ENCODE data around the gene MSX2. TPM values are rescaled to one million over a fixed set of nuclear protein-coding genes. Genes with fewer than 3 reads are reported as not detected.

Gene MSX2
- total RNA-seq, 1 experiment from 2014 or later: not detected

DNA sequence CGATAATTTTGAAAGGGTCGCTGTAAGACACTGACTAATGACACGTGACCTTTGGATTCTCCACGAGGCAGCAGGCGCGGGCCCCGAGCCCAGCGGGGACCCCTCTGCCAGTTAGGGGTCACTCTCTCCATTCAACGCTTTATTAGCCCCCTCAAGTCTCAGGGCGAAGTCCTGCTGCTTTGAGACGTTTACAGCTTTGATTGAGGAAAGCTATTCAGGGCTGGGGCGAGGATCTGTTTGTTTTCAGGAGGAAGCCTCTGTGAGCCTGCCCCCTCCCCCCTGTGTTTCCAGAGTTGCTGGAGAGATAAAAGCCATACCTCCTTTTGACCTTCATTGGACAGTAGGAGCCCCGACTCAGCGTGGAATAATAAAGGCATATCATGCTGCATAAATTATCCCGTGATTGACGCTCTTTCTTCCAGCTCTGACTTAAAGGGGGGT is 31.4 kb upstream of the MSX2 start:
- Histone ChIP-seq H3K27ac (ENCODE audit: low read depth, low read length, poor library complexity, severe bottlenecking) (no peak overlapping the region), H3K36me3 (ENCODE audit: insufficient read depth, low read length, poor library complexity, severe bottlenecking) (no peaks in the 10 kb centered on the region), H3K4me1 (ENCODE audit: insufficient read depth, low read length, poor library complexity, severe bottlenecking) (no peaks in the 10 kb centered on the region), H3K9me3 (ENCODE audit: low read depth, low read length, poor library complexity, severe bottlenecking) (no peaks in the 10 kb centered on the region), H3K27me3 (replicated peaks; ENCODE audit: insufficient read depth, low read depth, low read length, poor library complexity) (peaks cover 66% of the 10 kb centered on the region), H3K4me3 (ENCODE audit: low read depth, low read length, poor library complexity, severe bottlenecking) (no peak overlapping the region)
- DNase-seq (ENCODE audit: low spot score): no peak
- ChIA-PET POLR2A (ENCODE audit: low non-redundant PET) (no interaction called here), CTCF (no interaction called here)
- intact Hi-C loops (cut with micrococcal nuclease; ENCODE audit: unreplicated experiment): no loop called here
- TF ChIP-seq, protein P1, sequence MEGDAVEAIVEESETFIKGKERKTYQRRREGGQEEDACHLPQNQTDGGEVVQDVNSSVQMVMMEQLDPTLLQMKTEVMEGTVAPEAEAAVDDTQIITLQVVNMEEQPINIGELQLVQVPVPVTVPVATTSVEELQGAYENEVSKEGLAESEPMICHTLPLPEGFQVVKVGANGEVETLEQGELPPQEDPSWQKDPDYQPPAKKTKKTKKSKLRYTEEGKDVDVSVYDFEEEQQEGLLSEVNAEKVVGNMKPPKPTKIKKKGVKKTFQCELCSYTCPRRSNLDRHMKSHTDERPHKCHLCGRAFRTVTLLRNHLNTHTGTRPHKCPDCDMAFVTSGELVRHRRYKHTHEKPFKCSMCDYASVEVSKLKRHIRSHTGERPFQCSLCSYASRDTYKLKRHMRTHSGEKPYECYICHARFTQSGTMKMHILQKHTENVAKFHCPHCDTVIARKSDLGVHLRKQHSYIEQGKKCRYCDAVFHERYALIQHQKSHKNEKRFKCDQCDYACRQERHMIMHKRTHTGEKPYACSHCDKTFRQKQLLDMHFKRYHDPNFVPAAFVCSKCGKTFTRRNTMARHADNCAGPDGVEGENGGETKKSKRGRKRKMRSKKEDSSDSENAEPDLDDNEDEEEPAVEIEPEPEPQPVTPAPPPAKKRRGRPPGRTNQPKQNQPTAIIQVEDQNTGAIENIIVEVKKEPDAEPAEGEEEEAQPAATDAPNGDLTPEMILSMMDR (conservative IDR thresholded peaks at IDR 0.05; ENCODE audit: low read depth, low read length): no peak
- TF ChIP-seq EZH2 (IDR thresholded peaks at IDR 0.05; ENCODE audit: borderline replicate concordance, low read depth, low read length, poor library complexity, severe bottlenecking): peak; percentile 58
- BruUV-seq (replicated peaks): no TSS peak

DNA sequence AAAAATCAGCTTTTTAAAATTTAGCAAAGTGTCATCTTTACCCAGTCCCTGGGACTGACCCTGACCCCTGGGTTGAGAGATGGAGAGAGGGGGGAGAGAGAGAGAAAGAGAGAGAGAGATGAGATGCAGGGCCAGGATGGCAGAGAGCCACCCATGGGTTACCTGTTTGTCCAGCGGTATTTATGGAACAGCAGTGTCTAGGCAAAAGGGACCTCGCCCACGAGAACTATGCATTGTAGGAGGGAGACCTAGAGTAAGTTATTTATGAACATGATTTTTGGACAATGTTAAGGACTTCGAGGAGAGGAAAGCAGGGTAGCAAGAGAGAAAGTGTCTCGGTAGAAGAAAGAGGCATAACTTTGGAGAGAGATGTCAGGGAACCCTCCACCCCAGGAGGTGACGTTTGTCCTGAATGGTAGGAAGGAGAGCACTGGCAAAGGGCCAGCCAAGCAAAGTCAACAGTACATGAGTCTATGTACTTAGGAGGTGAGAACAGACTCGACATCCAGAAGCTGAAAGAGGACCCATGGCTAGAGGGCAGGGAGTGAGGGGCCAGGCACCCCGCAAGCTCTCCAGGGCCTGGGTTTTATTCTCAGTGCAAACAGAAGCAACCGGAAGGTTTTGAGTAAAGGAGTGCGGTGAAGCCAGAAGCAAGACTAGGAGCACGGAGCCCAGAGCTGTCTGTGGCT is 30.5 kb upstream of the MSX2 start:
- Histone ChIP-seq H3K27ac (ENCODE audit: low read depth, low read length, poor library complexity, severe bottlenecking) (no peak overlapping the region), H3K4me3 (ENCODE audit: low read depth, low read length, poor library complexity, severe bottlenecking) (no peak overlapping the region), H3K27me3 (replicated peaks; ENCODE audit: insufficient read depth, low read depth, low read length, poor library complexity) (peaks cover 57% of the 10 kb centered on the region), H3K4me1 (ENCODE audit: insufficient read depth, low read length, poor library complexity, severe bottlenecking) (no peaks in the 10 kb centered on the region), H3K36me3 (ENCODE audit: insufficient read depth, low read length, poor library complexity, severe bottlenecking) (no peaks in the 10 kb centered on the region), H3K9me3 (ENCODE audit: low read depth, low read length, poor library complexity, severe bottlenecking) (no peaks in the 10 kb centered on the region)
- TF ChIP-seq EZH2 (IDR thresholded peaks at IDR 0.05; ENCODE audit: borderline replicate concordance, low read depth, low read length, poor library complexity, severe bottlenecking): no peak
- TF ChIP-seq, protein P1 (conservative IDR thresholded peaks at IDR 0.05; ENCODE audit: low read depth, low read length): no peak
- CTCF ChIA-PET: no interaction called here
- intact Hi-C loops (cut with micrococcal nuclease; ENCODE audit: unreplicated experiment): no loop called here
- no peak for DNase-seq (ENCODE audit: low spot score)
- no TSS peak for BruUV-seq (replicated peaks)
- POLR2A ChIA-PET (ENCODE audit: low non-redundant PET): no interaction called here

DNA sequence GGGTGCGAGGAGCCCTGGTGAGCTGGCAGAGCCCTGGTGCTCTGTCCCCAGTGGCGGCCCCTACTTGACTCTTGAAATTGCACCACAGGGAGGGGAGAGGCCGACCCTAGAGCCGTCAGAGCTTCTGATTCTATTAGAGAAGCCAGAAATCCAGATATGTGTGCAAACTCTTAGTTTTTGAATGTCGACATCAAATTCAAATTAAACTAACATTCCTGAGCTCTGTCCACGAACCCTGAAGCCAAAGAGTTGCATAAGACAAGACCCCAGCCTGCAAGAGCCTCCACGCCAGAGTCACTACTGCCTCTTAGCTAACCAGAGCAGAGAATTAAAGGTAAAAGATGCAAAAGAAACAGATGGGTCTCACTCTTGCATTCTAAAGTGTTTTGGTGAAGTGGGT is 29.8 kb upstream of the MSX2 start:
- H3K4me3 ChIP-seq (ENCODE audit: low read depth, low read length, poor library complexity, severe bottlenecking): no peak overlapping the region
- no peak for TF ChIP-seq EZH2 (IDR thresholded peaks at IDR 0.05; ENCODE audit: borderline replicate concordance, low read depth, low read length, poor library complexity, severe bottlenecking)
- TF ChIP-seq, protein P1 (conservative IDR thresholded peaks at IDR 0.05; ENCODE audit: low read depth, low read length): no peak
- no TSS peak for BruUV-seq (replicated peaks)
- CTCF ChIA-PET: no interaction called here
- H3K4me1 ChIP-seq (ENCODE audit: insufficient read depth, low read length, poor library complexity, severe bottlenecking): no peaks in the 10 kb centered on the region
- POLR2A ChIA-PET (ENCODE audit: low non-redundant PET): interaction anchor here (0.7 kb wide), 1 partner anchor 266 kb away, joined by 3 read pairs; no protein-coding TSS in a partner anchor
- DNase-seq (ENCODE audit: low spot score): no peak
- no peak overlapping the region for H3K27ac ChIP-seq (ENCODE audit: low read depth, low read length, poor library complexity, severe bottlenecking)
- H3K9me3 ChIP-seq (ENCODE audit: low read depth, low read length, poor library complexity, severe bottlenecking): no peaks in the 10 kb centered on the region
- H3K27me3 ChIP-seq (replicated peaks; ENCODE audit: insufficient read depth, low read depth, low read length, poor library complexity): peaks cover 50% of the 10 kb centered on the region
- intact Hi-C loops (cut with micrococcal nuclease; ENCODE audit: unreplicated experiment): no loop called here
- no peaks in the 10 kb centered on the region for H3K36me3 ChIP-seq (ENCODE audit: insufficient read depth, low read length, poor library complexity, severe bottlenecking)

All from A673 (cell line).